NCI-H1436 treated with DMSO at 0.1 percent for 48 hours (cell line): Measurements from ENCODE around the gene KRT86.
"Not testable (repeated sequence)": the region's sequence is repeated elsewhere in the genome, so short reads cannot be mapped to it uniquely, and the experiment has no call there.

Source experiments
- DNase-seq: peaks from one replicate; lab custom pipeline; 2025; lab: John Stamatoyannopoulos, UW

The KRT86 gene

GRCh38 chr12:52267699-52268098, 6.7 kb upstream of the KRT86 start:
- DNase-seq, result no peak

- no peak for DNase-seq
These were observed 6.2 kb upstream of the KRT86 start for GRCh38 chr12:52268212-52268611.

- no peak for DNase-seq
These were observed 3.8 kb upstream of the KRT86 start for GRCh38 chr12:52270541-52271070.

GRCh38 chr12:52271158-52271557, 3.3 kb upstream of the KRT86 start:
- DNase-seq, result no peak

GRCh38 chr12:52275686-52276085, 1.2 kb downstream of the KRT86 start:
- DNase-seq, result no peak

GRCh38 chr12:52277486-52278245, 3.2 kb downstream of the KRT86 start:
- no peak for DNase-seq

GRCh38 chr12:52278575-52279421, 4.4 kb downstream of the KRT86 start:
- DNase-seq, result no peak

GRCh38 chr12:52279422-52280318, 5.2 kb downstream of the KRT86 start:
- DNase-seq, result no peak

GRCh38 chr12:52280319-52280795, 5.9 kb downstream of the KRT86 start:
- no peak for DNase-seq

GRCh38 chr12:52280796-52281560, 6.5 kb downstream of the KRT86 start:
- DNase-seq, result no peak

GRCh38 chr12:52284562-52285171, 10.2 kb downstream of the KRT86 start:
- no peak for DNase-seq

GRCh38 chr12:52285172-52285745, 10.8 kb downstream of the KRT86 start:
- no peak for DNase-seq

GRCh38 chr12:52285851-52286530, 11.5 kb downstream of the KRT86 start:
- DNase-seq, result no peak

- not testable (repeated sequence) for DNase-seq
These were observed 12.7 kb downstream of the KRT86 start for GRCh38 chr12:52286857-52287785.

GRCh38 chr12:52287816-52288805, 13.7 kb downstream of the KRT86 start:
- DNase-seq, result not testable (repeated sequence)

- not testable (repeated sequence) for DNase-seq
These were observed 16.2 kb downstream of the KRT86 start for GRCh38 chr12:52290483-52291134.
